ENCODE measurements around the gene GCSH.

Gene GCSH

DNA sequence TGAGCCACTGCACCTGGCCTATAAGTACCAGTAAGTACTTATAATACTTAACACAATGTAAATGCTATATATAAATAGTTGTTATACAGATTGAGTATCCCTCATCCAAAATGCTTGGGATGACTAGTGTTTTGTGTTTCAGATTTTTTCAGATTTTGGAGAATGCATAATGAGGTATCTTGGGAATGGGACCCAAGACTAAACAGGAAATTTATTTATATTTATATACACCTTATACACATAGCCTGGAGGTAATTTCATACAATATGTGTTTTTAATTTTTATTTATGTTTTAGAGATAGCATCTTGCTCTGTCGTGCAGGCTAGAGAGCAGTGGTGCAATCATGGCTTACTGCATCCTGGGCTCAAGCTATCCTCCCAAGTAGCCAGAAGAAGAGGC is 9.8 kb upstream of the GCSH start:
- no peak overlapping the region for H3K4me3 ChIP-seq (ENCODE audit: low read depth, low read length)

DNA sequence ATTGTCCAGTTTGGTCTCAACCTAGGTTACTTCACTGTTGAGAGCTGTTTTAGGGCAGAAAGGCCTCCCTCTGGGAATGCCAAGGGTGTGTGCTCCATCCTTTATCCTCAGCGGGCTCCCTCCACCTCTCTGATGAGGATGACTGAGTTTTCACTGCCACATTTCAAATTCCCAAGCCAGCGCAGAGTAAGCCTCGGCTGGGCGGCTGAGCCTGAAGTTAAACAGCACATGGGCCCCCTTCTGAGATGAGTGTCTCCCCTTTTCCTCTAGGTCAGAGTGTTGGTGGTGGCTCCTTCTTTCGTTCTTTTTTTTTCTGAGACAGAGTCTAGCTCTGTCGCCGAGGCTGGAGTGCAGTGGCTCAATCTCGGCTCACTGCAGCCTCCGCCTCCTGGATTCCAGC is 5.5 kb upstream of the GCSH start:
- H3K4me3 ChIP-seq (ENCODE audit: low read depth, low read length) = no peak overlapping the region

DNA sequence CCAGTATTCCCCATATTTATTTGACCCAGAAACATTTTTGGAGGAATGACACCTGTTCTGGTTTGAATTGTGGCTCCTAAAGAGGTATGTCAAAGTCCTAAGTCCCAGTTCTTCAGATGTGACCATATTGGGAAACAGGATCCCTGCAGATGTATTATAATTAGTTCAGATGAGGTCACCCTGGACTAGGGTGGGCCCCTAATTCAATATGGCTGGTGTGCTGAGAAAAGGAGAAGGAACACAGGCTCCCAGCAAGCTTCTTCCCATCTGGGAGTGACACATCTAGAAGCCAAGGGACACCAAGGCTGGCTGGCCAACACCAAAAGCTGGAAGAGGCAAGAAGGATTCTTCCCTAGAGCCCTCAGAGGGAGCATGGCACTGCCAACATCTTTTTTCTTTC is 3.8 kb upstream of the GCSH start:
- H3K4me3 ChIP-seq (ENCODE audit: low read depth, low read length) = no peak overlapping the region

DNA sequence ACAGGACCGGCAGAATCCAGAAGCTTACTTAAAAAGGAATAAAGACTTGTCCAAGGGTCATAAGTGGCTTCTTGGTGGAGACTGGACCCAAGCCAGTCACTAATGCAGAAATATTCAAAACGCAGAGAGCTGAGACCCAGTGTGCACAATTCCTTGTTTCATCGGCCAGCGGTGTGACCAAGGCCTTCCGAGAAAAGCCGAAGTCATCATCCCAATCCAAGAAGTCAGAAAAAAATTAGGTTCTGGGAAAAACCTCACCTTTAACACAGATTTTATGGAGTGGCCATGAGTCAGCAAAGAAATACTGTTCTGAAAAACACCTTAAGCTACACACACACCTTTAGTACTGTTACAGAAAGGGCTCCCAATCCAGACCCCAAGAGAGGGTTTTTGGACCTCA is 1.0 kb upstream of the GCSH start:
- no peak overlapping the region for H3K4me3 ChIP-seq (ENCODE audit: low read depth, low read length)

DNA sequence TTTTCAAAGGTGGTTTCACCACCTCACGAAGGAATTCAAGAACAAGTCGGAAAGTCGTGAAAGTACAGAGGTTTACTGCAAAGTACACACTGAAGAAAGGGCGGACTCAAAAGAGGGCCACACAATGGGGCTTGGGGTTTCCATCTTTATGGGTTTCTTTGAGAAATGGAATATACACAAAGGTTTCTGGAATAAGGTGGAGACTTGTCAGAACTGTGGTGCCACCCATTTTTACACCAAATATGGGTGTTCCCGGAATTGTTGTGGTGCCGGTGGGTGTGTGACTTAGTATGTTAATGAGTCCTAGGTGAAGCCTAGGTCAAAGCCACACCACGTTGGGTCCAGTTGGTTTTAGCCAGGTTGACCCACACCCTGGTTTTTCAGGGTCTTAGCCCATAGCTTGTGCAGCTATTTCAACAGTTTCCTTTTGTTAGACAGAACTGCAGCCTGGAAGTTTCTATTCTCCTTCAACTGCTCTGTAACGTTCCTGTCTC is 567 bp upstream of the GCSH start:
- H3K4me3 ChIP-seq (ENCODE audit: low read depth, low read length) = no peak overlapping the region

DNA sequence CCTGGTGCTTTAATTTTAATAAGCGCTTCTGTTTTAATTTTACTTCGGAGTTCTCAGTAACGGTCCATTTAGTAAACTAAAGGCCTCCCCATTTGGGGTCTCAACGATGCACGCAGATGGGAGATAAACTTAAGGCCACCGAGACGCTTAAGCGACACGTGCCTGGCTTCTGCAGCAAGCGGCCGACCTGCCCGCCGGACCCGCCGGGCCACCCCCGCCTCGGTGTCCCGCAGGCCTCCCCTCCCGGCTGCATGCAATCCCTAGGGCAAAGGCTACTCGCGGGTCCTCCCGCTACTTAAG is 592 bp downstream of the GCSH start:
- H3K4me3 ChIP-seq (ENCODE audit: low read depth, low read length) = peak overlapping the region; percentile 75

DNA sequence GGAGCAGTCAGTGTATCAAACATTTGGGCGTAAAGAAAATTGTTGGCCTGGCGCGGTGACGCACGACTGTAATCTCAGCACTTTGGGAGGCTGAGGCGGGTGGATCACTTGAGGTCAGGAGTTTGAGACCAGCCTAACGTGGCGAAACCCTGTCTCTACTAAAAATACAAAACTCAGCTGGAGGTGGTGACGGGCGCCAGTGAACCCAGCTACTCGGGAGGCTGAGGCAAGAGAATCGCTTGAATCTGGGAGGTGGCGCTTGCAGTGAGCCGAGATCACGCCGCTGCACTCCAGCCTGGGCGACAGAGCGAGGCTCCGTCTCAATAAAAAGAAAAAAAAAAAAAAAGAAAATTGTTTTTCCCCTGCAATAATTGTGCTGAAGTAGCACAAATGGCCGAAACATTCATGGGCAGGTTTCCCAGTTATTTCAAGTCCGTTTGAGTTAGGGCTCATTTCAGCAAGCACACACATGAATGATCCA is 1.4 kb downstream of the GCSH start:
- no peak overlapping the region for H3K4me3 ChIP-seq (ENCODE audit: low read depth, low read length)

DNA sequence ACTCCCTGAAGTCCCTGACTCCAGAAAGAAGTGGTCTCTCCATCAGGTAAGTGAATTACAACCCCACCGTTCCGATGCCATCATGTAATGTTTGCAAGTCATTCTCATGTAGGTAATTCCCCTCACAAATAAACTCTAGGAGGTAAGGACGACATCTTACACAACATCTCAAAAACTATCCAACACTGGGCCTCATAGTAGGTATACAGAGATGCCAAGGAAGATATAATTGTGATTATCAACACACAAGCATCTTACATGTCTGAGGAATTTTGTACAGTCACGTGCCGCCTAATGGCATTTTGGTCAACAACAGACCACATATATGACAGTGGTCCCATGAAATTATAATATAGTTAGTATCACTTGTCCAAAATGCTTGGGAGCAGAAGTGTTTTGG is 7.4 kb downstream of the GCSH start:
- no peak overlapping the region for H3K4me3 ChIP-seq (ENCODE audit: low read depth, low read length)

DNA sequence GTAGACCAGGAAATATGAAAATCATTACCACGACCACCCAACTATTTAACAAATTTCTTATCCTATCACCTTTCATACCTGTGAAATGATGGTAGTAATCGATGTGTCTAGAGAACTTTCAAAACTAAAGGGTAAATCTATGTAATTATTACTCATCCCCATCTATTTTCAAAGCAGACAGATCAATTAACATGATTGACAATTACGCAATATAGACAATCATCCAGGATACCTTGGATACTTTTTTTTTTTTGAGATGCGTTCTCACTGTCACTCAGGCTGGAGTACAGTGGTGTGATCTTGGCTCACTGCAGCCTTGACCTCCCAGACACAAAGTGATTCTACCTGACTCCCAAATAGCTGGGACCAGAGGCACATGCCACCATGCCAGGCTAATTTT is 15.2 kb downstream of the GCSH start:
- H3K4me3 ChIP-seq (ENCODE audit: low read depth, low read length) = no peak overlapping the region

DNA sequence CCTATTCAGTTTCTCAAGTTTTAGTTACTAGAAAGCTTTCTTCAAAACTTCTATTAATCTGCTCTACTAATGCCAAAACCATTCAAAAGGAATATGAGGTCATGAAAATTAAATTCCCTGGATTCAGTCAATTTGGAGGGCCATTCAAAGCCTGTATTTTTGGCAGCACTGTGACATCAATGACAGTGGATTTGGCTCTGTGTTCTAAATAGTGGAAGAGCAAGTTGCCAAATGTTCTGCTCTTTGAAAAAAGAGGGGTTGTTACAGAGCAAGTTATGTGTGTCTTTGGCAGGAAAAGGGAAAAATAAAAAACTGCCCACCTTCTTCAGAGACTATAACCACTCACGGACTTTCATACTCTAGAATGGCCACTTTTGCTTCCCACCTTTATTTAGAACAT is 16.0 kb downstream of the GCSH start:
- no peak overlapping the region for H3K4me3 ChIP-seq (ENCODE audit: low read depth, low read length)

DNA sequence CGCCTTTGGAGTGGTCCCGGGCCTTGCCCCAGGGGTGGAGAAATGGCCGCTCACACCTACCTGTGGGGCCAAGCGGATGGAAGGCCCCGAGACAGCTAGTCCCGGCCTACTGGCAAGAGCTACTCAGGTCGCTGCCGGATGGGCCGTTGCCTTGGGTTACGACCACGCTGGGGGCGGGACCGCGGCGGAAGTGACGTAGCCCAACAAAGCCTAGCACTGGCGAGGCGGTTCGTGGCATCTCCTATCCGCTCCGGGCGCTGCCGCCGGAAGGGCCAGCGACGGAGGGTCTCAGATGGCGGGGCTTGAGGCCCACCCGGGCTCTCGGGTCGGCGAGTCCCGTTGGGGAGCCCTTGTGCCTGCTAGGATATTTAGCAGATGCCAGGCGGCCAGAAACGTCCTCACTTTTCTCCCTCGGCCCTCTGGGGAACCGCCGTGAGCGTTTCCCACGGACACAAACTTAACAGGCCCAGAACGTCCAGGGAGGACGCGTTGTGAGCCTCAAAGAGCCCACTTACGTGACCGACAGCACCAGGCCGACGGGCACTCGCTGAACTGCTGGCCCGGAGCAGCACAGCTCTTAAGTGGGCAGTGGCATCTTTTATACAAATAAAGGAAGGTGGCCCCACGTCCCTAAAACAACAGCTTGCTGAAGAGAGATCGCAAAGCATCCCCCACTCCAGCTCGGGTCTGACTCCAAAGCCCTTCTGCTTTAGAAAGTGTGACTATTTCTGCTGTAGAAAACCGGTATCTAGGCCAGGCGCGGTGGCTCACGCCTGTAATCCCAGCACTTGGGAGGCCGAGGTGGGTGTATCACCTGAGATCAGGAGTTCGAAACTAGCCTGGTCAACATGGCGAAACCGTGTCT is 18.9 kb downstream of the GCSH start, which contains the start of gene C16orf46:
TSS of gene C16orf46 (minus strand) at position 163 of the 865 bp plus-strand sequence. CDS start 13,283 bp downstream, outside the sequence.
- H3K4me3 ChIP-seq (ENCODE audit: low read depth, low read length) = peak within 1 kb of the TSS; percentile 71

DNA sequence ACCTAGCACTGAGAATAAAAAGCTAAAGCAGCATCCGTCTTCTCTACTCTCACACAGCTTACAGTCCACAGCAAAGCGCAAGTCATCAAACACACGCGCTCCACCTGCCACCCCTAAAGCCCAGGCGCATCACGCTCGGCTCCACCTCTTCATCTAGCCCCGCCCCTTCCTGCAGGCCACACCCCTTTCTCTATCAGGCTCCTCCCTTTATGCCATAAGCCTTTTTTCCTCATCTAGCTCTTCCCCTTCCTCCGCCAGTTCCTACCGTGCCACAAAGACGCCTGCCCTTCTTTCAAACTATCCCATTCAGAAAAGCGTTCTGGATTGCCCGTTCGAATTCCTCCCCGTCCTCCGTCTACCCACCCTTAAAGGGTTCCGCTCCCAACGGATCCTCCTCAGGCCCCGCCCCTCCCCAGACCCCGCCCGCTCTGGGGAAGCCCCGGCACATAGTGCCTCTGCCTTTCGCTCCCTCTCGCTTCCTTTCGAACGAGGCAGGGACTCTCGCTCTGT is 19.6 kb downstream of the GCSH start:
- H3K4me3 ChIP-seq (ENCODE audit: low read depth, low read length) = peak overlapping the region; percentile 71

DNA sequence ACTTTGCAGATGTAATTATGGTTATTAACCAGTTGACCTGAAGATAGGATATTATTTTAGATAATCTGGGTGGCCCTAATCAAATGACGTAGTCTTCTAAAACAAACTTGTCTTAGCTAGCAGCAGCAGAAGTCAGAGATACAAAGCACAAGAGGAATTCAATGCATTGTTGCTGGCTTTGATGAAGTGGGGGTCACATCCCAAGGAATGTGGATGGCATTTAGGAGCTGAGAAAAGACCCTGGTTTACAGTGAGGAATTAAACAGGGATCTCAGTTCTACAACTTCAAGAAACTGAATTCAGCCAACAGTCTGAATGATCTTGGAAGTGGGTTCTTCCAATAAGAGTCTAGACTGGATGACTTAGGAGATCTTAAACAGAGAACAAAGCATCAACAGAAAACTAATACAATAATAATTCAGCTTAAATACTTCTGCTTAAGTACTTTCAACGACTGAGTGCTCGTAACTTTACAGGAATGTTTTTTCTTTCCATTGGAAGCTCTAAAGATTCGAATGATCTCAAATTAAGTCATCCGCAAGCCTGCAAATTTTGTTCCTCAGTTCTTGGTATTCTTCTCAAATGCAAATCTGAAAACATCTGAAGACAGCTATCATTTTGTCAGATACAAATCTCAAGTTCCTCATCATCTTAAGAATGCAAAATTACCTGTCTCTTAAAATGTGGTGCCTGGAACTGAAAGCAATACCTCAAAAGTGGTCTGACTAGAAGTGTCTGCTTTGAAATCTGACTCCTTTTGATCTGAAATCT is 22.4 kb downstream of the GCSH start:
- H3K4me3 ChIP-seq (ENCODE audit: low read depth, low read length) = no peak overlapping the region

DNA sequence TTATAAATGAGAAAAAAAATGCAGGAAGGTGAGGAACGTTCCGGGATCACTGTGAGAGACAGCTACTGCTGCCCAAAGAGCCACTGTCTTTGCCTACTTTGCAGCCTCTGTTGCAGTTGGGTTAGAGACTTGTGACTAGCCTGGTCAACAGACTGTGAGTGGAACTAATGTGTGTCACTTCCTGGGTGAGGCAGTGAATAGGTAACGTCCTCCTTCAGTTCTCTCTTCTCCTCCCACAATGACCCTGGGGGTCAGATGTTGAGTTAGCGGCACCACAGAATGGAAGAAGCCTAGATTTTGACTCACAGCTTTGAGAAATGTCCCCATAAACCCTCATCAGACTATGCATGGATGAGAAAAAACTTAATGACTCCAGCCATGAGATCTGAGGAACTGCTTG is 24.4 kb downstream of the GCSH start:
- H3K4me3 ChIP-seq (ENCODE audit: low read depth, low read length) = no peak overlapping the region

DNA sequence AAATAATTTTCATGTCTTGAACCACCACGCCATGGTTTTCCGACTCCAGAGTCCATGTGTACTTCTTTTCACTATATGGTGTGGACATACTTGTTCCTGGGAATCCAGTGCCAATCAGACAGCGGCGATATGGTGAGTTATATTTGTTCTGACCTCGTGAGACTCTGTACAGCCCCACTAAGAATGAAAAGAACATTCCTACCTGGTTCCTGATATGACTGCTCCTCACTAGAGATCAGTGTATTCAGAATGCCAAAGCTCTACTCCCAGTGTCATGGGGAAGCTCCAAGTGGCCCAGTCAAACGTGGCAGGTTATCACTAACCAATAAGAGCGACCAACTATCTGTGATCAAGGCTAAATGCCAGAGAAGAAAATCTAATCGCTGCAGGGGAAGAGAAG is 25.2 kb downstream of the GCSH start:
- H3K4me3 ChIP-seq (ENCODE audit: low read depth, low read length) = no peak overlapping the region

DNA sequence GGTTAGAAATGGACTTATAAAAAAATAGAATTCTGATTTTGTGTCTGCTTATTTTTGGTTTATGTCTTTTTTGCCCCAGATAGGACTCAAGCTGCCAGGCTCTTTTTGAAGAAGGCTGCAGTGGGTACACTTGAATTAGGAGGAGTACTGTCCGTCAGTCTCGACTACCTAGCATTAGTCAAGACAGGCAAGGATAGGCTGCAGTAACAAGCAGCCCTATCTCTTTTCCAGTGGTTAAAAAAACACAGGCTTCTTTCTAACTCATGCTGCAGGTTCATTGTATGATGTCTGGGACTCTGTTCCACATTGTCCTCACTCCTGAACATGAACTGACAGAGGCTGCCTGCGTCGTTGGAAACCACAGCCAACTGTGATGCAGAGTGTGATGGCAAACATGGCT is 27.1 kb downstream of the GCSH start:
- no peak overlapping the region for H3K4me3 ChIP-seq (ENCODE audit: low read depth, low read length)

DNA sequence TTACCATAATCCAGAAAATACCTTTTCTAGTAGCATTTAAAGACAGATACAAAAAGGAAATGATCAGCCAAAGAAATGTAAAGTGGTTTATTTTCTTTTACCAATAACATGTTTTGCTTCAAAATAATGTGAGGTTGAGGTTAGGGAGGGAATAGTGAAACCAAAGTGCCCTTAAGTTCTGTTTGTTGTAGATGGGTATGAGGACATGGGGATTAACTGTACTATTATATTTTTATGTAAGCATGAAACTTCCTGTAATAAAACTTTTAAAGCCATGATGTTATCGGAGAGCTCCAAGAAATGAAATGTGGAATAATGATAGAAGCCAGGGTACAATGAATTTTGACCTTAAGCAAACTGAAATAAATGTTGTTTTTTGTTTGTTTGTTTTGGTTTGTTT is 29.0 kb downstream of the GCSH start:
- no peak overlapping the region for H3K4me3 ChIP-seq (ENCODE audit: low read depth, low read length)

DNA sequence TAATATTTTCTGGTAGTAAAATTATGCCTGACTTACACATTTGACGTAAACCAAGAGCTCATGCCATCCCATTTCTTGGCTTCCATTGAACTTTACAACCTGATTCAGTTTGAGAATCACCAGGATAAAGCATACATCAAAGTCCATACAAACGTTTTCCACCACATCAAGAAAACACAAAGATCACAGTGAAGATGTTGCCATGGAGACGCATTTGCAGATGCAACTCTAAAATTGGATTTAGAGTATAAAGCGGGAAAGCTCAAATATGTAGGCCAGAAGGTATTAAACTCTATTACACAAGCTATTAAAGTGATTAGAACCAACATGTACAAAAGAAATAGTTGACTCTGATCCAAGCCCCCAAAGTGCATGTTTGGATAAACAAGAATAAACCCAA is 29.5 kb downstream of the GCSH start:
- H3K4me3 ChIP-seq (ENCODE audit: low read depth, low read length) = no peak overlapping the region

DNA sequence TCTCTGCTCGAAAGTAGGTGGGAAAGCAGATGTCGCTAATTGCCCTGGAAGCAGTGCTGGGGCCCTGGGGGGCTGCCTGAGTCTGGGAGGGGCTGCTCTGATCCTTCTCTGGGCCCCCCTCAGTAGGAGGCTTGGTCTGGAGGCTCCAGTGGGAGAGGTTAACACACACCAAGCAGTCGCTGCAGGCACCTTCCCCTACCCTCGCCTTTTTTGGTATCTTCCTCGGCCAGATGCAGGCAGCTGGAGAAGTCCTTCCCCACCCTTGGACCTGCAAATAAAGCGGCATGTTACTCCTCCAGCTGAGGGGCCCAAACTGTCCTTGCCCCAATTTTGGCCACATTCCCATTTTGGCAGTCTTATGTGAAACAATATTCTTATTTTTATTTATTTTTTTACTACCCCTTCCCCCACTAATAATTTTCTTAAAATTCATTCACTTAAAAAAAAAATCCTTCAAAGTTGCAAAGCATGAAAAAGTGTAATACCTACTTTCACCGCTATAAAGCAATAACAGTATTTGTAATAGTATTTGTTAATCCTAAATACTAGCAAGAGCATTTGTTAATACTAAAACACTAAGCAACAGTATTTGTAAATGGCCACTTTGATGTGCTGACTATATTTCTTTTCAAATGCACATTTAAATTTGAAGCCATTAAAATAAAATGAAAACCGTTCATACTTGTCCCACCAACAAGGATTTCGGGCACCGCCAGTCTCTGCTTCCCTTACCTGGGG is 34.2 kb downstream of the GCSH start:
- H3K4me3 ChIP-seq (ENCODE audit: low read depth, low read length) = no peak overlapping the region

DNA sequence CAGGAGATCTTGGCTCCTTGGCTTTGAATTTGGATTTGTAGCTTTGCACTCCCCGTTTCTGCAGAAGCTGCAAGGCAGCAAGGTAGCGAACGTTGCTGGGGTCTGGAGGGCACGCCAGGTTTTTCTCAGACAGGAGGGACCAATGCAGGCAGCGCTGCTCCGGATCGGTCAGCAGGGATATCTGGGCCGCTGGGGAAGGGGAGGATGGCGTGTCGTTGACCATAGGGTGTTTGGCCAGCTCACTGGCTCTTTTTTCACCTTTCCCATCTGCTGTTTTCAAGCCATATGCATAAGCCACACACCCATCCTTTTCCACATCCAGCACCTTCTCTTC is 34.9 kb downstream of the GCSH start:
- no peak overlapping the region for H3K4me3 ChIP-seq (ENCODE audit: low read depth, low read length)

DNA sequence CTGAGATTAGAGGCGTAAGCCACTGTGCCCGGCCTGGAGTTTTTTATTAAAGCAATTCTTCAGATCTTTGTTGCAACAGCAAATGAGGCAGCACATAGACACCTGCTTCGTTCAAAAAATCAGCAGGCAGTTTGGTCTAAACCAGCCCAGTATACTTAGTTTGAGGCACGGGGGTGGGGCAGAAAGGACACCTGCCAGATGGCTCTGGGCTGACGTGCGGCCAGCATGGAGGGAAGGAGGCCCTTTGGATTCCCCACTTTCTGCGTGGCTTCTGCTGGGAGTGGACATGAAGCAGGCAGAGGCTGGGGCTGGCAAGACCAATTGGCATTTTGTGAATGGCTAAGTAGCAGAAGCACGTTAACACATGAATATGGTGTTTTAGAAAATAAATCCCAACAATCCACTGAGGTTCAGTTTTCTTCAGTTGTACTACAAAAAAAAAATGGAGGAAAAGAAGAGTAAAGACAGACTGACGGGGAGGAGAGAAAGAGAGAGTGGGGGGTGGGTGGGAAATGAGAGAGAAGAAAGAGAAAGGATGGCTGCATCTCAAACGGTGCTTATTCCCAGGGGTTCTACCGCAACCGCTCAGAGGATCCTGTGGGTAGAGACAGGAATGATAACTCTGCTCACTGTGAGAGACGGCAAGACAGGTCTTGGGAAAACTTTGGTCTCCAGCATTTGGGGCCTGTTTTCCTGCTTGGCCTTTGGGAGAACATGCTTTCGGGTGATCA is 35.5 kb downstream of the GCSH start:
- no peak overlapping the region for H3K4me3 ChIP-seq (ENCODE audit: low read depth, low read length)
